H9 (cell line): ENCODE results near the gene SGCE. TPM values are rescaled to one million over a fixed set of nuclear protein-coding genes. Genes with fewer than 3 reads are reported as not detected.

Source experiments
- DNase-seq: peaks from one replicate; pipeline ENCODE4 v3.0.0-alpha.2; 2017
- H2AFZ ChIP-seq: one replicate; pipeline ENCODE4 v1.6.1; 2013; ENCODE audit warnings: mild to moderate bottlenecking, low read length, control low read depth, moderate library complexity
- H2AK5ac ChIP-seq: 2 replicates; pipeline ENCODE4 v1.6.1; 2013; ENCODE audit warnings: low read length, control low read depth, mixed read lengths; ENCODE audit not compliant: insufficient read length
- H2BK120ac ChIP-seq: one replicate; pipeline ENCODE4 v1.6.1; 2013; ENCODE audit warnings: low read depth, mild to moderate bottlenecking, low read length, control low read depth, inconsistent platforms; ENCODE audit not compliant: poor library complexity, severe bottlenecking
- H2BK12ac ChIP-seq: 2 replicates; pipeline ENCODE4 v1.6.1; 2013; ENCODE audit warnings: low read length, control low read depth, mixed read lengths, low read depth; ENCODE audit not compliant: insufficient read length
- H2BK15ac ChIP-seq: 2 replicates; pipeline ENCODE4 v1.6.1; 2013; ENCODE audit warnings: low read depth, low read length, control low read depth
- H2BK20ac ChIP-seq: one replicate; pipeline ENCODE4 v1.6.1; 2013; ENCODE audit warnings: low read depth, mild to moderate bottlenecking, low read length, control low read depth, inconsistent platforms; ENCODE audit not compliant: poor library complexity, severe bottlenecking
- H2BK5ac ChIP-seq: 2 replicates; pipeline ENCODE4 v1.6.1; 2013; ENCODE audit warnings: low read length, control low read depth, mixed read lengths; ENCODE audit not compliant: insufficient read length
- H3K14ac ChIP-seq: 2 replicates; pipeline ENCODE4 v1.6.1; 2013; ENCODE audit warnings: low read length, control low read depth; ENCODE audit not compliant: insufficient read depth
- H3K18ac ChIP-seq: 2 replicates; pipeline ENCODE4 v1.6.1; 2013; ENCODE audit warnings: low read depth, mild to moderate bottlenecking, mixed read lengths, low read length, control low read depth; ENCODE audit not compliant: insufficient read length
- H3K23ac ChIP-seq: 2 replicates; pipeline ENCODE4 v1.6.1; 2013; ENCODE audit warnings: low read length, control low read depth, mixed read lengths, low read depth; ENCODE audit not compliant: insufficient read length
- H3K23me2 ChIP-seq: 2 replicates; pipeline ENCODE4 v1.6.1; 2013; ENCODE audit warnings: low read depth, mild to moderate bottlenecking, mixed read lengths, low read length, control low read depth; ENCODE audit not compliant: insufficient read length, poor library complexity, severe bottlenecking
- H3K27ac ChIP-seq: 2 replicates; pipeline ENCODE4 v1.5.1; 2013; ENCODE audit warnings: low read length, control low read depth, mixed read lengths, low read depth; ENCODE audit not compliant: insufficient read length
- H3K27me3 ChIP-seq: 2 replicates; pipeline ENCODE4 v1.6.1; 2013; ENCODE audit warnings: low read length, control low read depth, inconsistent platforms; ENCODE audit not compliant: insufficient read depth
- H3K4ac ChIP-seq: 2 replicates; pipeline ENCODE4 v1.6.1; 2013; ENCODE audit warnings: low read depth, mild to moderate bottlenecking, control low read depth, inconsistent platforms, low read length, moderate library complexity
- H3K4me1 ChIP-seq: 2 replicates; pipeline ENCODE4 v1.6.1; 2013; ENCODE audit warnings: low read length, control low read depth, inconsistent platforms; ENCODE audit not compliant: insufficient read depth
- H3K4me2 ChIP-seq: 2 replicates; pipeline ENCODE4 v1.6.1; 2013; ENCODE audit warnings: low read length, control low read depth, mixed read lengths; ENCODE audit not compliant: insufficient read length, insufficient read depth
- H3K56ac ChIP-seq: 2 replicates; pipeline ENCODE4 v1.6.1; 2013; ENCODE audit warnings: low read depth, mild to moderate bottlenecking, mixed read lengths, low read length, control low read depth; ENCODE audit not compliant: insufficient read length
- H3K79me1 ChIP-seq: 2 replicates; pipeline ENCODE4 v1.6.1; 2013; ENCODE audit warnings: low read depth, mild to moderate bottlenecking, moderate library complexity, low read length, control low read depth, inconsistent platforms; ENCODE audit not compliant: insufficient read depth, poor library complexity, severe bottlenecking
- H3K79me2 ChIP-seq: 2 replicates; pipeline ENCODE4 v1.6.1; 2013; ENCODE audit warnings: low read length, control low read depth, inconsistent platforms; ENCODE audit not compliant: insufficient read depth
- H3K9ac ChIP-seq: 2 replicates; pipeline ENCODE4 v1.6.1; 2013; ENCODE audit warnings: low read length, control low read depth, mixed read lengths; ENCODE audit not compliant: insufficient read length; ENCODE audit errors: extremely low read depth
- H3K9me3 ChIP-seq: one replicate; pipeline ENCODE4 v1.6.1; 2013; ENCODE audit warnings: low read depth, low read length, inconsistent platforms; ENCODE audit not compliant: control insufficient read depth
- H3T11ph ChIP-seq: one replicate; pipeline ENCODE4 v1.6.1; 2013; ENCODE audit warnings: mild to moderate bottlenecking, low read length, control low read depth, inconsistent platforms
- H4K20me1 ChIP-seq: one replicate; pipeline ENCODE4 v1.6.1; 2013; ENCODE audit not compliant: control insufficient read depth, insufficient read length, insufficient read depth
- H4K5ac ChIP-seq: 2 replicates; pipeline ENCODE4 v1.6.1; 2013; ENCODE audit warnings: low read depth, mild to moderate bottlenecking, mixed read lengths, low read length, control low read depth; ENCODE audit not compliant: insufficient read length
- H4K8ac ChIP-seq: replicated peaks from 2 replicates; pipeline ENCODE4 v1.6.1; 2013; ENCODE audit warnings: low read length, control low read depth, mixed read lengths, low read depth; ENCODE audit not compliant: insufficient read length
- H4K91ac ChIP-seq: 2 replicates; pipeline ENCODE4 v1.6.1; 2013; ENCODE audit warnings: low read depth, mild to moderate bottlenecking, moderate library complexity, mixed read lengths, low read length, control low read depth; ENCODE audit not compliant: insufficient read length
- H3K27ac Mint-ChIP-seq, 3 experiments: 2 replicates in 2 of 3; 3 replicates in 1 of 3; pipeline ENCODE4 v1.8.0; 2020 to 2021; ENCODE audit warnings: mixed read lengths in 3 of 3, mild to moderate bottlenecking in 1 of 3, moderate library complexity in 1 of 3
- H3K27me3 Mint-ChIP-seq: 2 replicates; pipeline ENCODE4 v1.8.0; 2021; ENCODE audit warnings: low read depth, mild to moderate bottlenecking, moderate library complexity, mixed read lengths
- H3K36me3 Mint-ChIP-seq, 3 experiments: 2 replicates in 2 of 3; 3 replicates in 1 of 3; pipeline ENCODE4 v1.8.0; 2020 to 2021; ENCODE audit warnings: low read depth in 3 of 3, mixed read lengths in 3 of 3; ENCODE audit not compliant: insufficient read depth in 1 of 3
- H3K4me1 Mint-ChIP-seq, 2 experiments: 2 replicates each; pipeline ENCODE4 v1.8.0; 2020; ENCODE audit warnings: mixed read lengths in 2 of 2
- H3K4me3 Mint-ChIP-seq, 2 experiments: 2 replicates in 1 of 2; 3 replicates in 1 of 2; pipeline ENCODE4 v1.8.0; 2020 to 2021; ENCODE audit warnings: mild to moderate bottlenecking in 2 of 2, mixed read lengths in 2 of 2, moderate library complexity in 1 of 2
- H3K9me3 Mint-ChIP-seq, 2 experiments: 2 replicates in 1 of 2; 3 replicates in 1 of 2; pipeline ENCODE4 v1.8.0; 2020; ENCODE audit warnings: mild to moderate bottlenecking in 2 of 2, mixed read lengths in 2 of 2, moderate library complexity in 1 of 2
- WGBS: extraction: QIAGEN DNeasy Blood & Tissue Kit; methylation state at CpG from one replicate; pipeline ENCODE4 v1.1.7; 2013; ENCODE audit warnings: missing lambda C conversion rate, low lambda C conversion rate, mixed read lengths; ENCODE audit not compliant: insufficient read length; ENCODE audit errors: extremely low coverage; 5-methylcytosine and 5-hydroxymethylcytosine counted together
- total RNA-seq: library from RNA; stranded (reverse); gene quantifications from 2 replicates; pipeline ENCODE4 v1.2.1, GENCODE V29; 2021
- TF ChIP-seq, protein P1 (sequence below): fragments of 200-600 bp; sonication (generic); conservative IDR thresholded peaks from 3 replicates; pipeline ENCODE4 v1.8.0; 2021; ENCODE audit warnings: antibody characterized with exemption, mild to moderate bottlenecking

Gene SGCE
- total RNA-seq, 1 experiment from 2014 or later, result 30.5 TPM

DNA sequence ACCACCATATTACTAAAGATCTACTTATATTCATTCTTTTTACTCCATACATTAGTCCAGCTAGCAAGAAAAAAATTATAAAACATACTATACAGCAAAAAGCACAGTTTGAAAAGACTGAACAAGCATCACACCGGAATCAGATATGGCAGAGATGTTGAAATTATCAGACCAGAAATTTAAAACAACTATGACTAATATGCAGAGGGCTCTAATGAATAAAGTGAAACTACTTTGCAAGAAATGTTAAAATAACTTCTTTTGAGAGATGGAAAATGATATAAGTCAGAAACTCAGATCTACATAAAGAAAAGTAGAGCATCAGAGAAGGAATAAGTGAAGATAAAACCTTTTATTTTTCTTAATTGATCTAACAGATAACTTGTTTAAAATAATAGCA, 50.9 kb downstream of the SGCE start:
- no peak overlapping the region for H3K4me3 Mint-ChIP-seq
- Histone ChIP-seq H2BK12ac (no peak overlapping the region), H4K5ac (no peak overlapping the region), H4K8ac (no peak overlapping the region), H3K4ac (no peak overlapping the region), H4K91ac (no peak overlapping the region), H3K18ac (no peak overlapping the region), H3K79me1 (no peaks in the 10 kb centered on the region), H3K23me2 (no peaks in the 10 kb centered on the region), H3K4me2 (no peak overlapping the region), H3K4me1 (no peaks in the 10 kb centered on the region), H2BK15ac (no peak overlapping the region), H2AK5ac (no peak overlapping the region), H3K14ac (no peak overlapping the region), H3K23ac (no peak overlapping the region), H2BK120ac (no peak overlapping the region), H3K27me3 (no peaks in the 10 kb centered on the region), H3K79me2 (no peaks in the 10 kb centered on the region), H3K27ac (no peak overlapping the region), H3K9me3 (no peaks in the 10 kb centered on the region), H3K9ac (no peak overlapping the region), H3K56ac (no peak overlapping the region), H2BK5ac (no peak overlapping the region), H3T11ph (no peak overlapping the region), H4K20me1 (no peaks in the 10 kb centered on the region), H2AFZ (no peak overlapping the region), H2BK20ac (no peak overlapping the region)
- no peak overlapping the region for H3K27ac Mint-ChIP-seq
- no CpG with 5 or more reads among the region's 1 CpG for WGBS
- TF ChIP-seq, protein P1, sequence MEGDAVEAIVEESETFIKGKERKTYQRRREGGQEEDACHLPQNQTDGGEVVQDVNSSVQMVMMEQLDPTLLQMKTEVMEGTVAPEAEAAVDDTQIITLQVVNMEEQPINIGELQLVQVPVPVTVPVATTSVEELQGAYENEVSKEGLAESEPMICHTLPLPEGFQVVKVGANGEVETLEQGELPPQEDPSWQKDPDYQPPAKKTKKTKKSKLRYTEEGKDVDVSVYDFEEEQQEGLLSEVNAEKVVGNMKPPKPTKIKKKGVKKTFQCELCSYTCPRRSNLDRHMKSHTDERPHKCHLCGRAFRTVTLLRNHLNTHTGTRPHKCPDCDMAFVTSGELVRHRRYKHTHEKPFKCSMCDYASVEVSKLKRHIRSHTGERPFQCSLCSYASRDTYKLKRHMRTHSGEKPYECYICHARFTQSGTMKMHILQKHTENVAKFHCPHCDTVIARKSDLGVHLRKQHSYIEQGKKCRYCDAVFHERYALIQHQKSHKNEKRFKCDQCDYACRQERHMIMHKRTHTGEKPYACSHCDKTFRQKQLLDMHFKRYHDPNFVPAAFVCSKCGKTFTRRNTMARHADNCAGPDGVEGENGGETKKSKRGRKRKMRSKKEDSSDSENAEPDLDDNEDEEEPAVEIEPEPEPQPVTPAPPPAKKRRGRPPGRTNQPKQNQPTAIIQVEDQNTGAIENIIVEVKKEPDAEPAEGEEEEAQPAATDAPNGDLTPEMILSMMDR, result no peak
- H3K36me3 Mint-ChIP-seq, result peaks cover 2 to 7% (median 6%) of the 10 kb centered on the region in 3 experiments; a peak in 6 of 7 replicates
- H3K4me1 Mint-ChIP-seq, result peaks cover 7 to 11% of the 10 kb centered on the region in 2 experiments; a peak in 3 of 4 replicates
- no peak for DNase-seq
- H3K9me3 Mint-ChIP-seq, result peaks cover 0 to 5% of the 10 kb centered on the region in 2 experiments; a peak in 2 of 5 replicates
- no peaks in the 10 kb centered on the region; the same call in 1 of the 2 replicates for H3K27me3 Mint-ChIP-seq
